Measurements from ENCODE around the gene OR10X1. TPM values are rescaled to one million over a fixed set of nuclear protein-coding genes. Genes with fewer than 3 reads are reported as not detected.

The OR10X1 gene
- total and polyA plus RNA-seq, 12 donors = not detected

- Histone ChIP-seq H3K27ac (no peak overlapping the region), H3K27me3 (no peaks in the 10 kb centered on the region), H3K36me3 (no peaks in the 10 kb centered on the region), H3K4me3 (no peak overlapping the region), H3K9me3 (no peaks in the 10 kb centered on the region), H3K4me1 (no peaks in the 10 kb centered on the region)
- DNase-seq = no peak
- WGBS, 2 donors = 96 to 98% methylated on average over 2 of the region's 2 CpGs
- intact Hi-C loops (cut with DNase I) = no loop called here
- TF ChIP-seq CTCF (IDR thresholded peaks at IDR 0.05) = no peak
- ATAC-seq = no peak
Measured at GRCh38 chr1:158547533-158547932, 32.2 kb downstream of the OR10X1 start.

GRCh38 chr1:158537609-158538008 lies 42.1 kb downstream of the OR10X1 start:
- WGBS, 2 donors = 83 to 90% methylated on average over 2 of the region's 2 CpGs
- no peaks in the 10 kb centered on the region for H3K36me3 ChIP-seq
- H3K27ac ChIP-seq = no peak overlapping the region
- H3K4me1 ChIP-seq = no peaks in the 10 kb centered on the region
- DNase-seq (no peak), ATAC-seq (no peak)
- H3K27me3 ChIP-seq = no peaks in the 10 kb centered on the region
- no peaks in the 10 kb centered on the region for H3K9me3 ChIP-seq
- TF ChIP-seq CTCF (IDR thresholded peaks at IDR 0.05) = no peak
- intact Hi-C loops (cut with DNase I) = no loop called here
- no peak overlapping the region for H3K4me3 ChIP-seq

- WGBS, 2 donors = 30 to 35% methylated on average over 5 of the region's 5 CpGs
- no peak for DNase-seq
Measured at GRCh38 chr1:158534496-158534895, 45.2 kb downstream of the OR10X1 start.

More at GRCh38 chr1:158534496-158534895, 45.2 kb downstream of the OR10X1 start:
- Histone ChIP-seq H3K9me3 (no peaks in the 10 kb centered on the region), H3K4me3 (no peak overlapping the region), H3K27ac (no peak overlapping the region), H3K27me3 (no peaks in the 10 kb centered on the region), H3K36me3 (no peaks in the 10 kb centered on the region), H3K4me1 (no peaks in the 10 kb centered on the region)
- intact Hi-C loops (cut with DNase I) = no loop called here
- ATAC-seq = no peak
- no peak for TF ChIP-seq CTCF (IDR thresholded peaks at IDR 0.05)

Other genes starting within 250 kb of the OR10X1 start
- under 1 TPM in 2 of 10 donors, not detected in 8; 0.39 to 0.76 TPM for gene CD1B, start 248.4 kb downstream of the OR10X1 start, total RNA-seq
- gene CD1B, start 248.4 kb downstream of the OR10X1 start, polyA plus RNA-seq = under 1 TPM in 1 of 2 donors, not detected in 1; 0.04 TPM
- under 1 TPM in 3 of 10 donors, not detected in 7; 0.17 to 0.85 (median 0.28) TPM for gene CD1E, start 226.0 kb downstream of the OR10X1 start, total RNA-seq
- under 1 TPM in 1 of 2 donors, not detected in 1; 0.35 TPM for gene CD1E, start 226.0 kb downstream of the OR10X1 start, polyA plus RNA-seq
- not detected for gene OR10T2, start 180.4 kb downstream of the OR10X1 start, total RNA-seq
- gene OR10T2, start 180.4 kb downstream of the OR10X1 start, polyA plus RNA-seq = not detected
- gene OR10K2, start 153.7 kb downstream of the OR10X1 start, total RNA-seq = not detected
- gene OR10K2, start 153.7 kb downstream of the OR10X1 start, polyA plus RNA-seq = not detected
- gene OR10K1, start 118.1 kb downstream of the OR10X1 start, total RNA-seq = not detected
- not detected for gene OR10K1, start 118.1 kb downstream of the OR10X1 start, polyA plus RNA-seq
- gene OR10R2, start 107.7 kb downstream of the OR10X1 start, total RNA-seq = not detected
- not detected for gene OR10R2, start 107.7 kb downstream of the OR10X1 start, polyA plus RNA-seq
- not detected for gene OR6Y1, start 25.5 kb downstream of the OR10X1 start, total RNA-seq
- not detected for gene OR6Y1, start 25.5 kb downstream of the OR10X1 start, polyA plus RNA-seq
- not detected for gene OR6P1, start 9.3 kb downstream of the OR10X1 start, total RNA-seq
- not detected for gene OR6P1, start 9.3 kb downstream of the OR10X1 start, polyA plus RNA-seq
- not detected for gene OR10Z1, start 25.4 kb upstream of the OR10X1 start, total RNA-seq
- gene OR10Z1, start 25.4 kb upstream of the OR10X1 start, polyA plus RNA-seq = not detected
- 1 to 10 TPM in 1 of 10 donors, under 1 TPM in 3, not detected in 6; 0.04 to 1.2 (median 0.24) TPM for gene SPTA1, start 106.8 kb upstream of the OR10X1 start, total RNA-seq
- under 1 TPM in 1 of 2 donors, not detected in 1; 0.03 TPM for gene SPTA1, start 106.8 kb upstream of the OR10X1 start, polyA plus RNA-seq
- not detected for gene OR6K2, start 120.8 kb upstream of the OR10X1 start, total RNA-seq
- not detected for gene OR6K2, start 120.8 kb upstream of the OR10X1 start, polyA plus RNA-seq
- not detected for gene OR6K3, start 140.8 kb upstream of the OR10X1 start, total RNA-seq
- gene OR6K3, start 140.8 kb upstream of the OR10X1 start, polyA plus RNA-seq = not detected
- gene OR6K6, start 174.8 kb upstream of the OR10X1 start, total RNA-seq = not detected
- gene OR6K6, start 174.8 kb upstream of the OR10X1 start, polyA plus RNA-seq = not detected
- gene OR6N1, start 192.3 kb upstream of the OR10X1 start, total RNA-seq = not detected
- gene OR6N1, start 192.3 kb upstream of the OR10X1 start, polyA plus RNA-seq = not detected
- gene OR6N2, start 201.3 kb upstream of the OR10X1 start, total RNA-seq = not detected
- not detected for gene OR6N2, start 201.3 kb upstream of the OR10X1 start, polyA plus RNA-seq

All from heart right ventricle (tissue), 16 donors.